H1 (cell line): Measurements from ENCODE around the gene KIAA1755. TPM values are rescaled to one million over a fixed set of nuclear protein-coding genes. Genes with fewer than 3 reads are reported as not detected.

Experiments
- ASH2L ChIP-seq: fragments of 200-600, 300-600 bp; sonication (generic); IDR thresholded peaks from one replicate; pipeline ENCODE4 v1.7.1; 2017; ENCODE audit warnings: low read length
- SP1 ChIP-seq: IDR thresholded peaks from 2 replicates; pipeline ENCODE4 v1.6.1; 2011; ENCODE audit warnings: low read depth, low read length
- TBP ChIP-seq: IDR thresholded peaks from 2 replicates; pipeline ENCODE4 v1.6.1; 2011; ENCODE audit warnings: low read depth, low read length, improper control_type of control experiment
- polyA plus RNA-seq, 7 experiments: library from polyadenylated mRNA; depleted of rRNA in 3 of 7; stranded (reverse) in 5 of 7; unstranded in 2 of 7; fragments of >200 nt in 5 of 7; fragments of 200-250 nt in 2 of 7; gene quantifications; 1 replicate in 5 of 7; 2 replicates in 1 of 7; 4 replicates in 1 of 7; pipeline versions ENCODE4 v1.2.1 to v1.2.3, GENCODE V29; 2011 to 2013; ENCODE audit warnings: missing spikeins in 2 of 7, mixed read lengths in 2 of 7
- total RNA-seq: library from RNA; stranded (reverse); fragmentation: NEBNext Ultra II Directional; extraction: Animal tissue kit (Norgen Biotek cat#: 25700); gene quantifications from 2 replicates; pipeline ENCODE4 v1.2.1, GENCODE V29; 2021
- TF ChIP-seq, protein P1 (sequence below), 3 experiments: IDR thresholded peaks; 1 replicate in 2 of 3; 2 replicates in 1 of 3; pipeline versions ENCODE4 v1.5.1 to v1.6.1; 2011; ENCODE audit warnings: low read length in 3 of 3, mild to moderate bottlenecking in 3 of 3, inconsistent platforms in 2 of 3, low read depth in 1 of 3, moderate library complexity in 1 of 3; ENCODE audit not compliant: insufficient read depth in 1 of 3; ENCODE audit errors: control extremely low read depth in 1 of 3
- TF ChIP-seq, protein P2 (sequence below): fragments of 300-600 bp; sonication (generic); IDR thresholded peaks from 2 replicates; pipeline ENCODE4 v1.7.1; 2012; ENCODE audit warnings: low read length, moderate library complexity, mild to moderate bottlenecking, inconsistent platforms; ENCODE audit not compliant: insufficient replicate concordance

The KIAA1755 gene
- total and polyA plus RNA-seq, 2 of the 8 experiments (the other 6 are each of a cell fraction or from before 2014, with no cell fraction given) = 0.23 TPM; not detected in 1

DNA sequence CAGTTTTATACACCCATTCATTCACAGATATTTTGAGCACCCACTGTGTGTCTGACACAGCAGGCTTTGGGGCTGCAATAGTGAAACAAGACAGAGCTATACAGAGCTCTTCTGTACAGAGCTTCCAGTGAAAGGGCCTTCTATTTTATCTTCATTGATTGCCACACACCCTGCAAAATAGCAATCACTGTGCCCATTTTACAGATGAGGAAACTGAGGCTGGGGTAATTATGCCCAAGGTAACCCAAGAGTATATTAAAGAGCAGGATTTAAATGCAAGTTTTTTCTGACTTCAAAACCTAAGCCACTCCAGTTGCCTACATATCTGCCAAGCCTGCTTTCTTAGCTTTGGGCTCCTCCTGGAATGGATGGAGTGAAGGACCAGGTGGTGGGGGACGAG, 47.9 kb upstream of the KIAA1755 start (continued):
- TF ChIP-seq, protein P1, sequence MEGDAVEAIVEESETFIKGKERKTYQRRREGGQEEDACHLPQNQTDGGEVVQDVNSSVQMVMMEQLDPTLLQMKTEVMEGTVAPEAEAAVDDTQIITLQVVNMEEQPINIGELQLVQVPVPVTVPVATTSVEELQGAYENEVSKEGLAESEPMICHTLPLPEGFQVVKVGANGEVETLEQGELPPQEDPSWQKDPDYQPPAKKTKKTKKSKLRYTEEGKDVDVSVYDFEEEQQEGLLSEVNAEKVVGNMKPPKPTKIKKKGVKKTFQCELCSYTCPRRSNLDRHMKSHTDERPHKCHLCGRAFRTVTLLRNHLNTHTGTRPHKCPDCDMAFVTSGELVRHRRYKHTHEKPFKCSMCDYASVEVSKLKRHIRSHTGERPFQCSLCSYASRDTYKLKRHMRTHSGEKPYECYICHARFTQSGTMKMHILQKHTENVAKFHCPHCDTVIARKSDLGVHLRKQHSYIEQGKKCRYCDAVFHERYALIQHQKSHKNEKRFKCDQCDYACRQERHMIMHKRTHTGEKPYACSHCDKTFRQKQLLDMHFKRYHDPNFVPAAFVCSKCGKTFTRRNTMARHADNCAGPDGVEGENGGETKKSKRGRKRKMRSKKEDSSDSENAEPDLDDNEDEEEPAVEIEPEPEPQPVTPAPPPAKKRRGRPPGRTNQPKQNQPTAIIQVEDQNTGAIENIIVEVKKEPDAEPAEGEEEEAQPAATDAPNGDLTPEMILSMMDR (IDR thresholded peaks at IDR 0.05; ENCODE audit: control extremely low read depth in 1 of 3, insufficient read depth in 1 of 3, low read depth in 1 of 3, low read length in 3 of 3) = no peak
- no peak for TF ChIP-seq ASH2L
- TF ChIP-seq SP1 = no peak
- TF ChIP-seq, protein P2, sequence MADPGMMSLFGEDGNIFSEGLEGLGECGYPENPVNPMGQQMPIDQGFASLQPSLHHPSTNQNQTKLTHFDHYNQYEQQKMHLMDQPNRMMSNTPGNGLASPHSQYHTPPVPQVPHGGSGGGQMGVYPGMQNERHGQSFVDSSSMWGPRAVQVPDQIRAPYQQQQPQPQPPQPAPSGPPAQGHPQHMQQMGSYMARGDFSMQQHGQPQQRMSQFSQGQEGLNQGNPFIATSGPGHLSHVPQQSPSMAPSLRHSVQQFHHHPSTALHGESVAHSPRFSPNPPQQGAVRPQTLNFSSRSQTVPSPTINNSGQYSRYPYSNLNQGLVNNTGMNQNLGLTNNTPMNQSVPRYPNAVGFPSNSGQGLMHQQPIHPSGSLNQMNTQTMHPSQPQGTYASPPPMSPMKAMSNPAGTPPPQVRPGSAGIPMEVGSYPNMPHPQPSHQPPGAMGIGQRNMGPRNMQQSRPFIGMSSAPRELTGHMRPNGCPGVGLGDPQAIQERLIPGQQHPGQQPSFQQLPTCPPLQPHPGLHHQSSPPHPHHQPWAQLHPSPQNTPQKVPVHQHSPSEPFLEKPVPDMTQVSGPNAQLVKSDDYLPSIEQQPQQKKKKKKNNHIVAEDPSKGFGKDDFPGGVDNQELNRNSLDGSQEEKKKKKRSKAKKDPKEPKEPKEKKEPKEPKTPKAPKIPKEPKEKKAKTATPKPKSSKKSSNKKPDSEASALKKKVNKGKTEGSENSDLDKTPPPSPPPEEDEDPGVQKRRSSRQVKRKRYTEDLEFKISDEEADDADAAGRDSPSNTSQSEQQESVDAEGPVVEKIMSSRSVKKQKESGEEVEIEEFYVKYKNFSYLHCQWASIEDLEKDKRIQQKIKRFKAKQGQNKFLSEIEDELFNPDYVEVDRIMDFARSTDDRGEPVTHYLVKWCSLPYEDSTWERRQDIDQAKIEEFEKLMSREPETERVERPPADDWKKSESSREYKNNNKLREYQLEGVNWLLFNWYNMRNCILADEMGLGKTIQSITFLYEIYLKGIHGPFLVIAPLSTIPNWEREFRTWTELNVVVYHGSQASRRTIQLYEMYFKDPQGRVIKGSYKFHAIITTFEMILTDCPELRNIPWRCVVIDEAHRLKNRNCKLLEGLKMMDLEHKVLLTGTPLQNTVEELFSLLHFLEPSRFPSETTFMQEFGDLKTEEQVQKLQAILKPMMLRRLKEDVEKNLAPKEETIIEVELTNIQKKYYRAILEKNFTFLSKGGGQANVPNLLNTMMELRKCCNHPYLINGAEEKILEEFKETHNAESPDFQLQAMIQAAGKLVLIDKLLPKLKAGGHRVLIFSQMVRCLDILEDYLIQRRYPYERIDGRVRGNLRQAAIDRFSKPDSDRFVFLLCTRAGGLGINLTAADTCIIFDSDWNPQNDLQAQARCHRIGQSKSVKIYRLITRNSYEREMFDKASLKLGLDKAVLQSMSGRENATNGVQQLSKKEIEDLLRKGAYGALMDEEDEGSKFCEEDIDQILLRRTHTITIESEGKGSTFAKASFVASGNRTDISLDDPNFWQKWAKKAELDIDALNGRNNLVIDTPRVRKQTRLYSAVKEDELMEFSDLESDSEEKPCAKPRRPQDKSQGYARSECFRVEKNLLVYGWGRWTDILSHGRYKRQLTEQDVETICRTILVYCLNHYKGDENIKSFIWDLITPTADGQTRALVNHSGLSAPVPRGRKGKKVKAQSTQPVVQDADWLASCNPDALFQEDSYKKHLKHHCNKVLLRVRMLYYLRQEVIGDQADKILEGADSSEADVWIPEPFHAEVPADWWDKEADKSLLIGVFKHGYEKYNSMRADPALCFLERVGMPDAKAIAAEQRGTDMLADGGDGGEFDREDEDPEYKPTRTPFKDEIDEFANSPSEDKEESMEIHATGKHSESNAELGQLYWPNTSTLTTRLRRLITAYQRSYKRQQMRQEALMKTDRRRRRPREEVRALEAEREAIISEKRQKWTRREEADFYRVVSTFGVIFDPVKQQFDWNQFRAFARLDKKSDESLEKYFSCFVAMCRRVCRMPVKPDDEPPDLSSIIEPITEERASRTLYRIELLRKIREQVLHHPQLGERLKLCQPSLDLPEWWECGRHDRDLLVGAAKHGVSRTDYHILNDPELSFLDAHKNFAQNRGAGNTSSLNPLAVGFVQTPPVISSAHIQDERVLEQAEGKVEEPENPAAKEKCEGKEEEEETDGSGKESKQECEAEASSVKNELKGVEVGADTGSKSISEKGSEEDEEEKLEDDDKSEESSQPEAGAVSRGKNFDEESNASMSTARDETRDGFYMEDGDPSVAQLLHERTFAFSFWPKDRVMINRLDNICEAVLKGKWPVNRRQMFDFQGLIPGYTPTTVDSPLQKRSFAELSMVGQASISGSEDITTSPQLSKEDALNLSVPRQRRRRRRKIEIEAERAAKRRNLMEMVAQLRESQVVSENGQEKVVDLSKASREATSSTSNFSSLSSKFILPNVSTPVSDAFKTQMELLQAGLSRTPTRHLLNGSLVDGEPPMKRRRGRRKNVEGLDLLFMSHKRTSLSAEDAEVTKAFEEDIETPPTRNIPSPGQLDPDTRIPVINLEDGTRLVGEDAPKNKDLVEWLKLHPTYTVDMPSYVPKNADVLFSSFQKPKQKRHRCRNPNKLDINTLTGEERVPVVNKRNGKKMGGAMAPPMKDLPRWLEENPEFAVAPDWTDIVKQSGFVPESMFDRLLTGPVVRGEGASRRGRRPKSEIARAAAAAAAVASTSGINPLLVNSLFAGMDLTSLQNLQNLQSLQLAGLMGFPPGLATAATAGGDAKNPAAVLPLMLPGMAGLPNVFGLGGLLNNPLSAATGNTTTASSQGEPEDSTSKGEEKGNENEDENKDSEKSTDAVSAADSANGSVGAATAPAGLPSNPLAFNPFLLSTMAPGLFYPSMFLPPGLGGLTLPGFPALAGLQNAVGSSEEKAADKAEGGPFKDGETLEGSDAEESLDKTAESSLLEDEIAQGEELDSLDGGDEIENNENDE = no peak
- no peak for TF ChIP-seq TBP
- TF ChIP-seq, all 59 proteins: peak for 0
